Upper lobe of left lung (tissue), 6 donors: ENCODE data around the gene PLAA. TPM values are rescaled to one million over a fixed set of nuclear protein-coding genes. Genes with fewer than 3 reads are reported as not detected.

ENCODE experiments used
- ATAC-seq, 2 donors: fragments of 200-7000 bp; cut with Tn5 transposase; one replicate each; pipeline ENCODE4 v1.9.1; 2022; ENCODE audit warnings: mild to moderate bottlenecking in 2 of 2, moderate library complexity in 2 of 2; ENCODE audit not compliant: low FRiP score in 2 of 2
- DNase-seq, 2 donors: peaks; one replicate each; pipeline ENCODE4 v3.0.0-alpha.2; 2019 to 2020
- H3K27ac ChIP-seq, 4 donors: fragments of 200-600 bp; sonication (generic); one replicate each; pipeline ENCODE4 v1.5.1; 2016 to 2019
- H3K27me3 ChIP-seq, 4 donors: fragments of 200-600 bp; sonication (generic); one replicate each; pipeline ENCODE4 v1.5.1; 2017 to 2019
- H3K36me3 ChIP-seq, 4 donors: fragments of 200-600 bp; sonication (generic); one replicate each; pipeline ENCODE4 v1.5.1; 2016 to 2019
- H3K4me1 ChIP-seq, 4 donors: fragments of 200-600 bp; sonication (generic); one replicate each; pipeline ENCODE4 v1.5.1; 2018 to 2019
- H3K4me3 ChIP-seq, 4 donors: fragments of 200-600 bp; sonication (generic); one replicate each; pipeline ENCODE4 v1.5.1; 2017 to 2019; ENCODE audit warnings: mild to moderate bottlenecking in 2 of 4, moderate library complexity in 1 of 4
- H3K9me3 ChIP-seq, 4 donors: fragments of 200-600 bp; sonication (generic); one replicate each; pipeline ENCODE4 v1.5.1; 2018 to 2019
- EP300 ChIP-seq, 4 donors: sonication (generic); formaldehyde crosslinking; IDR thresholded peaks; one replicate each; pipeline ENCODE4 v1.5.1; 2017; ENCODE audit warnings: antibody characterized with exemption in 4 of 4, control low read depth in 2 of 4
- POLR2A ChIP-seq, 4 donors: fragments of 450-650 bp; IDR thresholded peaks; one replicate each; pipeline ENCODE4 v1.5.1; 2016 to 2017; ENCODE audit warnings: antibody characterized with exemption in 4 of 4, mild to moderate bottlenecking in 2 of 4
- POLR2AphosphoS5 ChIP-seq, 2 donors: sonication (generic); formaldehyde crosslinking; IDR thresholded peaks; one replicate each; pipeline ENCODE4 v1.5.1; 2017; ENCODE audit warnings: antibody characterized with exemption in 2 of 2
- WGBS, 2 donors: methylation state at CpG; one replicate each; pipeline ENCODE4 v1.1.5; 2017 to 2018; 5-methylcytosine and 5-hydroxymethylcytosine counted together
- total RNA-seq, 6 donors: library from RNA; depleted of rRNA in 4 of 6; stranded (reverse); fragments of >200 nt in 4 of 6; gene quantifications; one replicate each; pipeline versions ENCODE4 v1.1.0 to v1.2.1, GENCODE V29; 2016 to 2021
- TF ChIP-seq, protein P1 (sequence below), 6 experiments: fragments of 450-650 bp in 4 of 6; fragments of 200-600 bp in 2 of 6; sonication (generic) in 2 of 6; IDR thresholded peaks; one replicate each; pipeline ENCODE4 v1.5.1; 2016 to 2019; ENCODE audit warnings: antibody characterized with exemption in 6 of 6
- donor health status: DM: no; HTN: no; CAD: no; lungs with moderate emphysema.
- donor health status: DM: no; HTN: yes; CAD: no; lungs with severe emphysema.

PLAA gene
- total RNA-seq, 6 donors from 2014 or later, result 18.2 to 29.2 (median 22.2) TPM

DNA sequence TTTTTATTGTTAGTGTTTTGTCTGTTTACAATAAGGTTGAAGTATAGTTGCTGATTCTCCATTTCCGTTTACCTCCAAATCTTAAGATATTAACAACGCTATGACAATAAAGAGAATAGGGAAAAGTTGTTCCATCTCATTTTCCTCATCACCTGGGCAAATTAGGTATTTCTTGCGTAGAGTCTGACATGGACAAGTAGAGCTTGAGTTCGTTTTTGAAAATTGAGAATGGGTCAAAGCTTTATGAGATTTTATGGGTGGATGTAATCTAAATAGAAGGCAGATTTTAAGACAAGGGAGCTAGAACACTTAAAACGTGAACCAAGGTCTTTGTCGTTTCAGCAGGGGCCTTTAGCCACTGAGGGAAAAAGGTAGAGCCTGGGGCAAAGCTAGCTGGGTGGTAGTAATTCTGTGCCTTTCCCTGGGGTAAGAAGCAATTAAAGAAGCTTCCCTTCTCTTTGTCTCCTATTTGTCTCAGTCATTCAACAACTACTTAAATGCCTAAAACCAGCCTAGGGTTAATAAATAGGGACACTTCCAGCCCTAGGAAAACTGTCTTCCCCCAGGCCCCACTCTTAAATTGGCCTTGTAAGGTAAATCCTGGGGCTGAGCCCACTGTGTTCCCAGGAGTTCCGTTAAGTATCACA lies 53.9 kb downstream of the PLAA start:
- H3K4me3 ChIP-seq, result peak overlapping the region; percentile 72 to 96 (median 82)
- no peaks in the 10 kb centered on the region for H3K36me3 ChIP-seq
- 28 to 33% methylated on average over 7 of the region's 7 CpGs for WGBS, 2 donors
- no peak for DNase-seq
- H3K27me3 ChIP-seq, result no peaks in the 10 kb centered on the region
- TF ChIP-seq, protein P1, sequence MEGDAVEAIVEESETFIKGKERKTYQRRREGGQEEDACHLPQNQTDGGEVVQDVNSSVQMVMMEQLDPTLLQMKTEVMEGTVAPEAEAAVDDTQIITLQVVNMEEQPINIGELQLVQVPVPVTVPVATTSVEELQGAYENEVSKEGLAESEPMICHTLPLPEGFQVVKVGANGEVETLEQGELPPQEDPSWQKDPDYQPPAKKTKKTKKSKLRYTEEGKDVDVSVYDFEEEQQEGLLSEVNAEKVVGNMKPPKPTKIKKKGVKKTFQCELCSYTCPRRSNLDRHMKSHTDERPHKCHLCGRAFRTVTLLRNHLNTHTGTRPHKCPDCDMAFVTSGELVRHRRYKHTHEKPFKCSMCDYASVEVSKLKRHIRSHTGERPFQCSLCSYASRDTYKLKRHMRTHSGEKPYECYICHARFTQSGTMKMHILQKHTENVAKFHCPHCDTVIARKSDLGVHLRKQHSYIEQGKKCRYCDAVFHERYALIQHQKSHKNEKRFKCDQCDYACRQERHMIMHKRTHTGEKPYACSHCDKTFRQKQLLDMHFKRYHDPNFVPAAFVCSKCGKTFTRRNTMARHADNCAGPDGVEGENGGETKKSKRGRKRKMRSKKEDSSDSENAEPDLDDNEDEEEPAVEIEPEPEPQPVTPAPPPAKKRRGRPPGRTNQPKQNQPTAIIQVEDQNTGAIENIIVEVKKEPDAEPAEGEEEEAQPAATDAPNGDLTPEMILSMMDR (IDR thresholded peaks at IDR 0.05), result no peak
- TF ChIP-seq POLR2AphosphoS5 (IDR thresholded peaks at IDR 0.05) (no peak), POLR2A (IDR thresholded peaks at IDR 0.05) (no peak), EP300 (IDR thresholded peaks at IDR 0.05) (no peak)
- ATAC-seq, result no peak
- no peaks in the 10 kb centered on the region for H3K9me3 ChIP-seq
- H3K4me1 ChIP-seq, result peaks cover 3 to 39% (median 18%) of the 10 kb centered on the region in 4 donors
- H3K27ac ChIP-seq, result peak overlapping the region; percentile 91 to 99 (median 94)

DNA sequence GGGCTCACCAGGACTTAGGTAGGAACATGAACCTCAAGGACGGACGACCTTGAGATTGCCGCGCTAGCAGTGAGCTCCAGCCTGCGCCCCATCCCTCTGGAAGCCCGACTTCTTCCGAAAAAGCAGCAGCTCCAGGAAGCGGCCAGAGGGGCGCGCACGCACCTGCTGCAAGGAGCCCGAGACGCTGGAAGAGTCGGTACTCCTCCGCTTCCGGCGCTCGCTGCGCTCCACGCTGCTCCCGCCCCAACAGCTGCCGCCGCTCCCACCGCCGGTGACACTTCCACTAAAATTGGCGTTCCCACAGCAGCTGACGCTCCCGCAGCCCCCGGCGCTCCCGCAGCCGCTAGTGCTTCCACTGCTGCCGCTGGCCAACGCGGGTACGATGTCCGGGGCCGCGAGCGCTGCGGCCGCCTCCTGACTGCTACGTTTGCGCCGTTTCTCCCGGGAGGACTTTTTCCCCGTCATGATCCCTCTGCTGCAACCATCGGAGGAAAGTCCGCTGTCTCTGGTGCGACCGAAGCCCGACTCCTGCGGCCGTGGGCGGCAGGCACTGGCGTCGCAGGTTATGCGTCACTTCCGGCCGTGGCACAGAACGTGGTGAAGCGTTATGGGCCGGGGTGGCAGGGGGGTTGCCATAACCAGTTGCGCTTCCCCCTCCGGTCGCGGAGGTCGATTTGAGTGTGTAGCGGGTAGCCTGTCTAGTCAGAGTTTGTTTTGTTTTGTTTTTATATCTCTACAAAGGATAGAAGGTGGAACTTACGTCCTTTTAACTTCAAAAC lies 54.6 kb downstream of the PLAA start, which contains the start of gene CAAP1:
Gene CAAP1, minus strand, starts transcription at position 552 of the 779 bp plus-strand sequence. Its CDS starts 87 bp downstream, at position 465.
- DNase-seq (peak; percentile 94 to 96), ATAC-seq (peak; percentile 97 to 99)
- H3K36me3 ChIP-seq, result no peaks in the 10 kb centered on the region
- TF ChIP-seq POLR2AphosphoS5 (IDR thresholded peaks at IDR 0.05) (peak; percentile 91 to 94), EP300 (IDR thresholded peaks at IDR 0.05) (peak in 1 of 4 donors; percentile 20), POLR2A (IDR thresholded peaks at IDR 0.05) (peak in 2 of 4 donors; percentile 56 to 86)
- TF ChIP-seq, protein P1 (IDR thresholded peaks at IDR 0.05), result peak; percentile 4 to 61 (median 28)
- H3K4me3 ChIP-seq, result peak within 1 kb of the TSS; percentile 72 to 96 (median 82)
- peak within 1 kb of the TSS; percentile 91 to 99 (median 94) for H3K27ac ChIP-seq
- no peaks in the 10 kb centered on the region for H3K27me3 ChIP-seq
- no peaks in the 10 kb centered on the region for H3K9me3 ChIP-seq
- 1 to 2% methylated on average over 23 to 70 of the region's 70 CpGs for WGBS, 2 donors
- peaks cover 3 to 42% (median 18%) of the 10 kb centered on the region in 4 donors for H3K4me1 ChIP-seq

GRCh38 chr9:26891726-26892125 lies 55.3 kb downstream of the PLAA start:
- Histone ChIP-seq H3K9me3 (no peaks in the 10 kb centered on the region), H3K27ac (peak overlapping the region; percentile 91 to 99 (median 94)), H3K4me3 (peak overlapping the region; percentile 72 to 96 (median 82)), H3K4me1 (peaks cover 3 to 42% (median 18%) of the 10 kb centered on the region in 4 donors), H3K27me3 (no peaks in the 10 kb centered on the region), H3K36me3 (peaks cover 0 to 5% (median 2%) of the 10 kb centered on the region in 4 donors)
- TF ChIP-seq POLR2A (IDR thresholded peaks at IDR 0.05), result no peak
- TF ChIP-seq, protein P1 (IDR thresholded peaks at IDR 0.05), result no peak
- 0% methylated on average over 14 of the region's 14 CpGs for WGBS, 2 donors
- peak in 1 of 2 donors; percentile 2 for ATAC-seq
- DNase-seq, result no peak

- no peak for ATAC-seq
- Histone ChIP-seq H3K27ac (no peak overlapping the region), H3K27me3 (no peaks in the 10 kb centered on the region), H3K9me3 (no peaks in the 10 kb centered on the region), H3K4me3 (no peak overlapping the region), H3K36me3 (peaks cover 0 to 20% (median 6%) of the 10 kb centered on the region in 4 donors), H3K4me1 (peaks cover 3 to 40% (median 18%) of the 10 kb centered on the region in 4 donors)
- no peak for DNase-seq
- WGBS, 2 donors, result 91 to 95% methylated on average over 1 of the region's 1 CpG
- no peak for TF ChIP-seq POLR2A (IDR thresholded peaks at IDR 0.05)
- no peak for TF ChIP-seq POLR2AphosphoS5 (IDR thresholded peaks at IDR 0.05)
- TF ChIP-seq, protein P1 (IDR thresholded peaks at IDR 0.05), result no peak
- TF ChIP-seq EP300 (IDR thresholded peaks at IDR 0.05), result no peak
Observed at GRCh38 chr9:26888271-26888670, 58.8 kb downstream of the PLAA start.
